Stimulated activated CD4-positive, alpha-beta T cell treated with anti-CD3 and anti-CD28 coated beads, Interleukin-2, amount 100 ng/mL, for 24 hours (primary cell): ENCODE results near the gene INSIG2.

Experiments
- DNase-seq, 2 donors: peaks; one replicate each; pipeline ENCODE4 v3.0.0-alpha.2; 2020

The INSIG2 gene

DNA sequence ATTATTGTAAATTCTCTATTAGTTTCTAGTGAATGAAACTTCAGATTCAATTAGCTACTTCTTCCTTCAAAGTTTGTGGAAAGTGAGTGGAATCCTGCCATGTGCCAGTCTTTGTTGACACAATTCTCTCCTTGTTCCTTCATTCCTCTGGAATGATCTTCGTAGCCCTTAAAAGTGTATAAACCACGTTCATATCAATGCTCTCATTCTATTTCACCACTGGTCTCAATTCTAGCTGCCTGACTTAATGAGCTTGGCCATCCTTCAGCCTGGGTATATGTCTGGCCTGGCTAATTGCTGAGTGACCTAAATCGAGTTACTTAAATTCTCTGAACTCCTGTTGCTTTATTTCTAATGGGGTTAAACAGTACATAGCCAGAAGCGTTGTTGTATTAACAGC is 43.5 kb downstream of the INSIG2 start:
- no peak for DNase-seq

GRCh38 chr2:118133916-118134315 is 45.6 kb downstream of the INSIG2 start:
- no peak for DNase-seq

- no peak for DNase-seq
Measured at GRCh38 chr2:118134650-118135049, 46.4 kb downstream of the INSIG2 start.

- DNase-seq, result no peak
Measured at GRCh38 chr2:118145207-118145606, 56.9 kb downstream of the INSIG2 start.

GRCh38 chr2:118145806-118146205 is 57.5 kb downstream of the INSIG2 start:
- DNase-seq, result no peak

DNA sequence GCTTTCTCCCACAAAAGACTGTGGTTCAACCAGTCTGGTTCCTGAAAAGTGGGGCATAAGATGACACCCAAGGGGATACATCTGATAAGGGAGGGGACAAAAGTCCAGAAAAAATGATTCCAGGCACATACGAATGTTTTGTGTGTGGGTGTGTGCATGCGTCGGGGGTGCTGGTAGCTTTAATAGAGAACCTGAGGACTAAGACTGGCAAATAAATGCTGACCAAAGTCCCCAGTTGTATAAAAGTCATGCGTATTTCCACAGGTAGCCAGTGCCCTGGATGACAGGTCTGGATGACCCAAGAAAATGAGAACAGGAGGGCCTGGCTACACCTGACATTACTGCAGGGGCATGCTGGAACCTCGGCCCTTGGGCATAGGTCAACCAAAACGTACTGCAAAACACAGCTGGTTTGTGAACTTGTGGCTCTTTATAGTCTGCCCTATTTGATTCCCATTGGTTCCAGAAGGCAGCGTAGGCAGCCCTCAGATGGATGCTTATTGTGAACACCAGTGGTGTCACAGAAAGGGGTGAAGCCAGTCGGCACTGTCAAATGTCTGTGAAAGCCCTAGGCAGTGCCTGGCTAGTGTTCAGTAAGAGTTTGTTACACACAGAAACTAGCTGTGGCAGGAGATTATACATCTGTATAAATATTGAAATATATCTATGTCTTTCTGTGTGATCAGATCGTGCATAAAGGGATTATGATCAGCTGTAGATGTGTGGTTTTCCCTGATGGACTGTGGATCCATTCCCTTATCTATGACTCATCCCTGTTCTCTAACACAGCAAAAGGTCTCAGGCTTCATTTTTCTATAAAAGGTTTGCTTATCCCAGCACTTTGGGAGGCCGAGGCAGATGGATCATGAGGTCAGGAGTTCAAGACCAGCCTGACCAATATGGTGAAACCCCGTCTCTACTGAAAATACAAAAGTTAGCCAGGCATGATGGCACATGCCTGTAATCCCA is 58.3 kb downstream of the INSIG2 start:
- no peak for DNase-seq

DNA sequence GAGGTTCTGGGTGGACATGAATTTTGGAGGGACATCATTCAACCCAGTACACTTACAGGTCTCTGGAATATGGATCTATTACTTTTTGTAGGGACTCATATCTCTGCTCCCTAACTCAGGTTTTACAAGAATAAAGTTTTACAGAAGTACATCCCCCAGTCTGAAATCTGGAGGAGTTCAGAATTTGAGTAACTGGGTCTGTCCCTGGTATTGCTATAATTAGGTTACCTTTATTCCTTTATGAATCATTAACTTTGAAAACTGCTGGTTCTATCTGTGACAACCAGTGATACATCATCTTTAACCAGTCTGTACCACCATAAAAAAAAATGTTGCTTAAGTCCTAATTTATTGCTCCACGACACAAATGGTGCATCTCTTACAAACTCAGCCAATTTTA is 59.9 kb downstream of the INSIG2 start:
- DNase-seq, result no peak

DNA sequence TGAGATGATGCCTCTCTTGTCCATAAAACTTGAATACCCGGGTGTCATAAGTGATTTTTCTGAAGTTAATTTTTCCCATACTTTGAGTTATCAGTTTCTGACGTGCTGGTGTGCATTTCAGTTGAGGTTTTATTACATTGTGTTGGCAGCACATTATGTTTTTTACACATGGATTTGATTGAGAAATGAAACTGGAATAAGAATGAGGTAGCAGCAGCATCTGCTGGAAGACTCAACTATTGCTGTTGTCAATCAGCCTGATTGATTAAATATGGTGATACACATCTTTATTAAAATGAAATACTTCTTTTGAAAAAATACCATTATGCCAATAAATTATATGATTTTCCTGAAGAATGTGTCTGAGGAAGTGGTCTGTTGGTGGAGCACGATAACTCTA is 60.5 kb downstream of the INSIG2 start:
- DNase-seq, result no peak

DNA sequence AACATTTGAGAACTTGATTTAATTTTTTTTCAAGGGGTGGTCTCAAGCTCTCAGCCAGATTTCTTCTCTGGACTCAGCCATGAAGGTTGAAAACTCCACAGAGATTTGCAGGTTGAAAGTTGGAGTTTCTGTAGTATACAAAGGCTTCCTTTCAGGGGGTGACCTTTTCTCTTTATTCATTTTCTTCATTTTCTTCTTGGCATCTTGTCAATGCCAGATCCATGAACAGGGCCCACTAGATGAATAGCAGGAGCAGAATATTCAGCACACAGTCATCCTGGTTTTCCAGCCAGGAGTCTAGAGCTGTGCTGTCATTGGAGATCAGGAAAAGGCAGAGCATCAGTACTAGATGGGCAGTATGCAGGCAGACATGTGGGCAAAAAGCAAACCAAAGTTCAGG is 62.0 kb downstream of the INSIG2 start:
- DNase-seq, result no peak

GRCh38 chr2:118151831-118152230 is 63.6 kb downstream of the INSIG2 start:
- DNase-seq, result no peak

GRCh38 chr2:118153433-118153832 is 65.2 kb downstream of the INSIG2 start:
- DNase-seq, result no peak

DNA sequence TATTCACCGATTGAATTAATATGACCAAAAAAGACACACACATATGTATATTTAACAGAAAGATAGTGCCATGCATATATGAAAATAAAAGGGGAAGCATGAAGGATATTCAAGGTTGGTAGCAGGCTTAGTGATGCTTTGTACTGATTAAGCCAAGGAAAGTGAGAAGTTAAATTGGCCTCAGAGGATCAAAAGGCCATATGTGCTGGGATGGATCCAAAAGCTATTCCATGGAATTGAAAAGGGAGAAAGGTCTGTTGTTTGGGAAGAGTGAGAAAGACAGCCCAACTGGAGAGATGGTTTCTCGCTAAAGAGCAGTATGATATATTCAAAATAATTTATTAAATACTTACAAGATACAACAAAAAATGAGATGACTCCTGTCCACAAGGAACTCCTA is 65.9 kb downstream of the INSIG2 start:
- no peak for DNase-seq
